Measurements from ENCODE around the gene PDE4C. TPM values are rescaled to one million over a fixed set of nuclear protein-coding genes. Genes with fewer than 3 reads are reported as not detected.

Gene PDE4C
- total and polyA plus RNA-seq, 9 of the 15 experiments (the other 6 are each of a cell fraction or from before 2014, with no cell fraction given), result 0.04 to 0.91 (median 0.20) TPM; not detected in 1

- TF ChIP-seq, protein P1, sequence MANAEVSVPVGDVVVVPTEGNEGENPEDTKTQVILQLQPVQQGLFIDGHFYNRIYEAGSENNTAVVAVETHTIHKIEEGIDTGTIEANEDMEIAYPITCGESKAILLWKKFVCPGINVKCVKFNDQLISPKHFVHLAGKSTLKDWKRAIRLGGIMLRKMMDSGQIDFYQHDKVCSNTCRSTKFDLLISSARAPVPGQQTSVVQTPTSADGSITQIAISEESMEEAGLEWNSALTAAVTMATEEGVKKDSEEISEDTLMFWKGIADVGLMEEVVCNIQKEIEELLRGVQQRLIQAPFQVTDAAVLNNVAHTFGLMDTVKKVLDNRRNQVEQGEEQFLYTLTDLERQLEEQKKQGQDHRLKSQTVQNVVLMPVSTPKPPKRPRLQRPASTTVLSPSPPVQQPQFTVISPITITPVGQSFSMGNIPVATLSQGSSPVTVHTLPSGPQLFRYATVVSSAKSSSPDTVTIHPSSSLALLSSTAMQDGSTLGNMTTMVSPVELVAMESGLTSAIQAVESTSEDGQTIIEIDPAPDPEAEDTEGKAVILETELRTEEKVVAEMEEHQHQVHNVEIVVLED (CRISPR knock-in tag; IDR thresholded peaks at IDR 0.05), result 0 out of 2 replicates have a peak, but pooled peaks have one; percentile 22
- 0 out of 2 replicates have a peak, but pooled peaks have one; percentile 40 for TF ChIP-seq SREBF1 (IDR thresholded peaks at IDR 0.05; ENCODE audit: borderline replicate concordance, low read depth, low read length)
- no peak for TF ChIP-seq MGA (IDR thresholded peaks at IDR 0.05)
- TF ChIP-seq ZBTB26 (CRISPR knock-in tag; IDR thresholded peaks at IDR 0.05), result no peak
- TF ChIP-seq STAT5A (IDR thresholded peaks at IDR 0.05; ENCODE audit: borderline replicate concordance, low read length), result no peak
- TF ChIP-seq HDGF (IDR thresholded peaks at IDR 0.05), result no peak
- peak; percentile 52; the same call in 1 of the 2 replicates for TF ChIP-seq OTX1 (CRISPR knock-in tag; IDR thresholded peaks at IDR 0.05)
- no peak for TF ChIP-seq CHD1 (IDR thresholded peaks at IDR 0.05; ENCODE audit: low read length)
Observed at GRCh38 chr19:18192673-18193387, 33.4 kb downstream of the PDE4C start, which contains the start of gene MPV17L2 (continued).
